B cell (primary cell): Measurements from ENCODE around the gene ATP6V0A1. TPM values are rescaled to one million over a fixed set of nuclear protein-coding genes. Genes with fewer than 3 reads are reported as not detected.

Experiments used
- ATAC-seq: fragments of 200-7000 bp; cut with Tn5 transposase; one replicate; pipeline ENCODE4 v1.10.0; 2021; ENCODE audit warnings: low read depth, mild to moderate bottlenecking, moderate number of reproducible peaks, moderate library complexity
- CTCF ChIA-PET: fragments of 350-600 bp; sonication (Branson Sonifier 250); formaldehyde crosslinking; loops from one replicate; lab custom pipeline; 2021; ENCODE audit warnings: antibody characterized with exemption, inconsistent platforms; lab: Charles Lee
- POLR2A ChIA-PET: fragments of 350-600 bp; sonication (Branson Sonifier 250); formaldehyde crosslinking; loops from one replicate; lab custom pipeline; 2021; ENCODE audit warnings: antibody characterized with exemption; lab: Charles Lee
- DNase-seq: peaks from one replicate; pipeline ENCODE4 v3.0.0; 2013
- H2AFZ ChIP-seq: 2 replicates; pipeline ENCODE4 v1.6.1; 2012; ENCODE audit warnings: mild to moderate bottlenecking, low read depth, low read length; ENCODE audit not compliant: insufficient read depth, poor library complexity, severe bottlenecking
- H3K27ac ChIP-seq, 2 donors: 1 replicate in 1 of 2; 2 replicates in 1 of 2; pipeline ENCODE4 v1.5.1; 2012 to 2013; ENCODE audit warnings: low read length in 2 of 2, mild to moderate bottlenecking in 2 of 2, moderate library complexity in 1 of 2
- H3K27me3 ChIP-seq, 4 experiments: fragments of 200-600 bp in 1 of 4; sonication (generic) in 1 of 4; replicated peaks in 1 of 4; 1 replicate in 2 of 4; 2 replicates in 2 of 4; pipeline versions ENCODE4 v1.6.1 to v1.7.0; 2013 to 2016; ENCODE audit warnings: low read length in 3 of 4, mild to moderate bottlenecking in 2 of 4, mixed read lengths in 1 of 4, moderate library complexity in 1 of 4; ENCODE audit not compliant: insufficient read depth in 4 of 4, control insufficient read depth in 3 of 4; ENCODE audit errors: control extremely low read depth in 1 of 4
- H3K36me3 ChIP-seq, 2 experiments: replicated peaks in 1 of 2; 1 replicate in 1 of 2; 2 replicates in 1 of 2; pipeline versions ENCODE4 v1.6.1 to v1.7.1; 2013; ENCODE audit warnings: low read length in 1 of 2; ENCODE audit not compliant: insufficient read depth in 2 of 2, control insufficient read depth in 1 of 2; ENCODE audit errors: control extremely low read depth in 1 of 2, extremely low read depth in 1 of 2
- H3K4me1 ChIP-seq, 2 donors: fragments of 200-600 bp in 1 of 2; sonication (generic) in 1 of 2; 1 replicate in 1 of 2; 2 replicates in 1 of 2; pipeline versions ENCODE4 v1.5.1 to v1.6.1; 2013 to 2017; ENCODE audit warnings: low read length in 2 of 2; ENCODE audit not compliant: control insufficient read depth in 2 of 2, insufficient read depth in 2 of 2
- H3K4me2 ChIP-seq: replicated peaks from 2 replicates; pipeline ENCODE3; 2012; ENCODE audit warnings: mild to moderate bottlenecking, low read depth, low read length; ENCODE audit not compliant: poor library complexity, severe bottlenecking
- H3K4me3 ChIP-seq, 5 experiments: fragments of 200-600 bp in 1 of 5; sonication (generic) in 1 of 5; 1 replicate in 3 of 5; 2 replicates in 2 of 5; pipeline versions ENCODE4 v1.5.1 to v1.7.0; 2011 to 2016; ENCODE audit warnings: low read length in 4 of 5, mild to moderate bottlenecking in 4 of 5, low read depth in 2 of 5, control low read depth in 1 of 5, moderate library complexity in 1 of 5; ENCODE audit not compliant: insufficient read depth in 1 of 5; ENCODE audit errors: control extremely low read depth in 1 of 5, extremely low read depth in 1 of 5
- H3K79me2 ChIP-seq: fragments of 200-600 bp; sonication (generic); one replicate; pipeline ENCODE4 v1.6.0; 2016; ENCODE audit warnings: low read length; ENCODE audit not compliant: control insufficient read depth, insufficient read depth
- H3K9ac ChIP-seq: fragments of 200-600 bp; sonication (generic); 2 replicates; pipeline ENCODE4 v1.6.1; 2017; ENCODE audit warnings: mild to moderate bottlenecking, low read length, moderate library complexity
- H3K9me3 ChIP-seq, 3 donors: one replicate each; pipeline versions ENCODE4 v1.6.1 to v1.7.1; 2013; ENCODE audit warnings: low read length in 2 of 3; ENCODE audit not compliant: control insufficient read depth in 2 of 3, insufficient read depth in 1 of 3; ENCODE audit errors: control extremely low read depth in 1 of 3
- H4K20me1 ChIP-seq: 2 replicates; pipeline ENCODE4 v1.6.0; 2012; ENCODE audit warnings: mild to moderate bottlenecking, low read length; ENCODE audit not compliant: insufficient read depth, control insufficient read depth, poor library complexity, severe bottlenecking
- H3K27ac Mint-ChIP-seq: one replicate; pipeline ENCODE4 v1.8.0; 2021; ENCODE audit warnings: mixed read lengths
- H3K27me3 Mint-ChIP-seq: one replicate; pipeline ENCODE4 v1.8.0; 2021; ENCODE audit warnings: mixed read lengths
- H3K4me1 Mint-ChIP-seq: one replicate; pipeline ENCODE4 v1.8.0; 2021; ENCODE audit warnings: mixed read lengths
- H3K4me3 Mint-ChIP-seq: one replicate; pipeline ENCODE4 v1.8.0; 2021; ENCODE audit warnings: mixed read lengths
- H3K9me3 Mint-ChIP-seq: one replicate; pipeline ENCODE4 v1.8.0; 2022; ENCODE audit warnings: mixed read lengths; ENCODE audit not compliant: insufficient read depth
- EZH2 ChIP-seq: IDR thresholded peaks from 2 replicates; pipeline ENCODE4 v1.6.1; 2012; ENCODE audit warnings: borderline replicate concordance, low read depth, mild to moderate bottlenecking, moderate library complexity, low read length; ENCODE audit not compliant: insufficient read depth, poor library complexity, severe bottlenecking
- WGBS: methylation state at CpG from one replicate; pipeline ENCODE4 v1.1.5; 2013; ENCODE audit warnings: missing lambda C conversion rate; ENCODE audit not compliant: insufficient coverage; 5-methylcytosine and 5-hydroxymethylcytosine counted together
- intact Hi-C: fragments of 100-400 bp; cut with micrococcal nuclease; formaldehyde crosslinking; loops from one replicate; pipeline ENCODE4 v1.10.0; 2022
- polyA minus RNA-seq: library from RNA; depleted of rRNA, polyadenylated mRNA; stranded (reverse); fragments of >200 nt; gene quantifications from 2 replicates; pipeline ENCODE4 v1.2.3, GENCODE V29; 2012
- polyA plus RNA-seq: library from polyadenylated mRNA; depleted of rRNA; stranded (reverse); fragments of >200 nt; gene quantifications from 2 replicates; pipeline ENCODE4 v1.2.3, GENCODE V29; 2012
- total RNA-seq, 2 donors: library from RNA; stranded (reverse); fragments of 120-200 nt in 1 of 2; gene quantifications; 1 replicate in 1 of 2; 2 replicates in 1 of 2; pipeline versions ENCODE4 v1.2.3 to v1.2.4, GENCODE V29; 2013 to 2022
- TF ChIP-seq, protein P1 (sequence below): fragments of 200-600 bp; IDR thresholded peaks from one replicate; pipeline ENCODE4 v1.8.0; 2022; ENCODE audit warnings: antibody characterized with exemption, mild to moderate bottlenecking

The ATP6V0A1 gene
- total RNA-seq (59.1 and 65.0 TPM in 2 replicates), polyA plus RNA-seq (90.9 and 108 TPM in 2 replicates), polyA minus RNA-seq (61.9 and 120 TPM in 2 replicates)
- total RNA-seq (2013) = 47.5 TPM

- no peak for TF ChIP-seq EZH2
- TF ChIP-seq, protein P1, sequence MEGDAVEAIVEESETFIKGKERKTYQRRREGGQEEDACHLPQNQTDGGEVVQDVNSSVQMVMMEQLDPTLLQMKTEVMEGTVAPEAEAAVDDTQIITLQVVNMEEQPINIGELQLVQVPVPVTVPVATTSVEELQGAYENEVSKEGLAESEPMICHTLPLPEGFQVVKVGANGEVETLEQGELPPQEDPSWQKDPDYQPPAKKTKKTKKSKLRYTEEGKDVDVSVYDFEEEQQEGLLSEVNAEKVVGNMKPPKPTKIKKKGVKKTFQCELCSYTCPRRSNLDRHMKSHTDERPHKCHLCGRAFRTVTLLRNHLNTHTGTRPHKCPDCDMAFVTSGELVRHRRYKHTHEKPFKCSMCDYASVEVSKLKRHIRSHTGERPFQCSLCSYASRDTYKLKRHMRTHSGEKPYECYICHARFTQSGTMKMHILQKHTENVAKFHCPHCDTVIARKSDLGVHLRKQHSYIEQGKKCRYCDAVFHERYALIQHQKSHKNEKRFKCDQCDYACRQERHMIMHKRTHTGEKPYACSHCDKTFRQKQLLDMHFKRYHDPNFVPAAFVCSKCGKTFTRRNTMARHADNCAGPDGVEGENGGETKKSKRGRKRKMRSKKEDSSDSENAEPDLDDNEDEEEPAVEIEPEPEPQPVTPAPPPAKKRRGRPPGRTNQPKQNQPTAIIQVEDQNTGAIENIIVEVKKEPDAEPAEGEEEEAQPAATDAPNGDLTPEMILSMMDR = no peak
- no peaks in the 10 kb centered on the region for H3K27me3 Mint-ChIP-seq
Measured at GRCh38 chr17:42458497-42459255, at the start of gene ATP6V0A1. TSS of gene ATP6V0A1 (plus strand) at chr17:42458878. CDS start at chr17:42460895, 2,017 bp downstream.

More at GRCh38 chr17:42458497-42459255, at the start of gene ATP6V0A1:
- POLR2A ChIA-PET = interaction anchor here (0.7 to 0.9 kb wide), 2 partner anchors 20 to 43 kb away, joined by 3 to 5 read pairs; no protein-coding TSS in a partner anchor
- H3K4me1 ChIP-seq = peaks cover 58 to 68% of the 10 kb centered on the region in 2 donors
- H3K4me1 Mint-ChIP-seq = peaks cover 64% of the 10 kb centered on the region
- H3K27ac Mint-ChIP-seq = peak within 1 kb of the TSS; percentile 93
- peaks cover 4 to 24% of the 10 kb centered on the region in 2 experiments for H3K36me3 ChIP-seq
- intact Hi-C loops = loop anchor here (2.0 to 5.0 kb wide), 2 partner anchors 220 to 276 kb away; partner anchors contain the start of gene KCNH4
- peaks cover 36% of the 10 kb centered on the region for H3K79me2 ChIP-seq
- peak within 1 kb of the TSS; percentile 90 for H3K9ac ChIP-seq
- peak within 1 kb of the TSS; percentile 78 to 84 for H3K27ac ChIP-seq
- under 1% methylated on average over 37 of the region's 45 CpGs for WGBS
- H4K20me1 ChIP-seq = peaks cover 18% of the 10 kb centered on the region
- peak within 1 kb of the TSS; percentile 67 to 97 (median 95) for H3K4me3 ChIP-seq
- DNase-seq = peak; percentile 92
- H3K9me3 Mint-ChIP-seq = no peaks in the 10 kb centered on the region
- peak within 1 kb of the TSS; percentile 97 for H3K4me3 Mint-ChIP-seq
- H3K4me2 ChIP-seq = peak within 1 kb of the TSS; percentile 84
- no peaks in the 10 kb centered on the region for H3K27me3 ChIP-seq
- CTCF ChIA-PET = interaction anchor here (1.0 kb wide), 1 partner anchor 349 kb away, joined by 4 read pairs; no protein-coding TSS in a partner anchor
- H3K9me3 ChIP-seq = no peaks in the 10 kb centered on the region
- ATAC-seq = peak; percentile 87
- H2AFZ ChIP-seq = peak within 1 kb of the TSS; percentile 83
